Stimulated activated naive CD8-positive, alpha-beta T cell treated with anti-CD3 and anti-CD28 coated beads, Interleukin-15, Interleukin-2, amounts not matched to agents 100 U/mL and 50 U/mL, for 24 hours (primary cell): ENCODE data around the gene FABP1.

Experiments used
- ATAC-seq: fragments of 150-1000 bp; cut with Tn5 transposase; one replicate; pipeline ENCODE4 v1.10.0; 2021
- DNase-seq: peaks from one replicate; pipeline ENCODE4 v3.0.0; 2021

The FABP1 gene

GRCh38 chr2:88115825-88116518, 11.9 kb downstream of the FABP1 start:
- no peak for DNase-seq
- ATAC-seq: no peak

GRCh38 chr2:88114889-88115288, 13.0 kb downstream of the FABP1 start:
- DNase-seq (no peak), ATAC-seq (no peak)

- DNase-seq (no peak), ATAC-seq (no peak)
These were observed 14.8 kb downstream of the FABP1 start for GRCh38 chr2:88113069-88113468.

- ATAC-seq (no peak), DNase-seq (no peak)
These were observed 17.0 kb downstream of the FABP1 start for GRCh38 chr2:88110830-88111229.

- DNase-seq (no peak), ATAC-seq (no peak)
These were observed 19.1 kb downstream of the FABP1 start for GRCh38 chr2:88108796-88109195.

- ATAC-seq (no peak), DNase-seq (no peak)
These were observed 27.4 kb downstream of the FABP1 start for GRCh38 chr2:88100489-88100858.

- no peak for ATAC-seq
These were observed 27.9 kb downstream of the FABP1 start for GRCh38 chr2:88099798-88100488.

GRCh38 chr2:88098558-88098900, 29.3 kb downstream of the FABP1 start:
- ATAC-seq (no peak), DNase-seq (no peak)

More at GRCh38 chr2:88099798-88100488, 27.9 kb downstream of the FABP1 start:
- DNase-seq: no peak

DNA sequence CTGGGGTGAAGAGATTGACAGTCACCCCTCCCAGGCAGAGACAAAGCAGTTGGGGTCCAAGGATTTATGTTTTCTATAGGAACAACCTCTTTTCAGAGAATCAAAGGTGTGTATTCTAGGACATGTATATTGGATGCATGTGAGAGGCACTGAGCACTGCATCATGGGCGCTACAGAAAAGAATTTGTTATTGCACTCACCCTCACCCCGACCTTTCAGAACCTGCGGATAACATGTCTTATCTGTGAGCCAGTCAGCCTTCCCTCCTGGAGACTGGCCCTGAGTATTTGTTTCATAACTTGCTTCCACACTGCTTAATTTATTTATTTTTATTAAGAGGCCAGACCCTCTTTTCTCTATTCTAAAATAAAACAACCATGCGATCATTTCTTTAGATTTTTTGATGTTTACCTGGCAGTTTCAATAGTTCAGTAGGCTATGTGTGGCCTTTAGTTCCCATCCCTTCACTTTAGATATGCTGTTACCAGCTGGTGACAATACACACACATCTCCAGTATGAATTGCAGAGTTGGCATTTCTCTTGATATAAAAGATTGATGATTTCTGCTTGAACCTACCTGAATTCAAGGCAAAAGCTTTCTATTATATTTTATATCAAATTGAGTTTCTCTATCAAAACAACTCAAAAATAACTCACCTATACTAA, 29.8 kb downstream of the FABP1 start:
- no peak for ATAC-seq

DNA sequence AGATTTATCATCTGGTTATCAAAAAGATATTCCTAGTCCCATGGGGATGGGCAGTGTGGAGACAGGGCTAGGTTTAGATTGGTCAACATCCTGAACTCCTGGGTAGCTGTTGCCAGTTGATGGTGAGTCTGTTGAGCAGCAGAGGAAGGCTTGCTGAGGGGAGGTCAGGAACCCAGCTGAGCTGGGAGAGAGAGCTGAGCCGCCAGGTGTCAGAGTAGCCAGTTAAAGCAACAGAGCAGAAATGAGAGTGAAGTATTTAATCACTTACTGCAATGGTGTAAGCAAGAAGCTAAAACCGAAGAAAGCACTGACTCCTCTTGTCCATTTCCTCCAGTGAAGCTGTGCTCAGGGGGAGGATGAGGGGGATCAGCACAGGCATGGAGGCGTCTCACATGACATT, 30.7 kb downstream of the FABP1 start:
- DNase-seq (no peak), ATAC-seq (no peak)

More for the DNA sequence above, 29.8 kb downstream of the FABP1 start:
- no peak for DNase-seq

DNA sequence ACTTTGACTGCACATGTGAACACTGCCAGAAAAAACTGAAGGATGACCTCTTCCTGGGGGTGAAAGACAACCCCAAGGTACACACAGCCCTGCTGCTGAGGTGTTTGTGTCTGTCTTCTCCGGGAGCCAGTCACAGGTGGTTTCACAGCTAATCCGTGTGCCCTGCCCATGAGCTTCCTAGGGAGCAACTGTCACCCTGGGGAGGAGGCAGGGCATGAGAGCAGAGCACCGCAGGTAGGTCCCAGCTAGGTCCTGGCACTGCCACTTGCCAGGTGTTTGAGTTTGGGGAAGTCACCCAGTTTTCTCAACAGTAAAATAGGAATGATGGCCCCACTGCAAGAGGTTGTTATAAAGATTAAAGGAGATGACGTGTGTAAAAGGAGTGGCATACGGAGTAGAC, 31.2 kb downstream of the FABP1 start:
- ATAC-seq (no peak), DNase-seq (no peak)

DNA sequence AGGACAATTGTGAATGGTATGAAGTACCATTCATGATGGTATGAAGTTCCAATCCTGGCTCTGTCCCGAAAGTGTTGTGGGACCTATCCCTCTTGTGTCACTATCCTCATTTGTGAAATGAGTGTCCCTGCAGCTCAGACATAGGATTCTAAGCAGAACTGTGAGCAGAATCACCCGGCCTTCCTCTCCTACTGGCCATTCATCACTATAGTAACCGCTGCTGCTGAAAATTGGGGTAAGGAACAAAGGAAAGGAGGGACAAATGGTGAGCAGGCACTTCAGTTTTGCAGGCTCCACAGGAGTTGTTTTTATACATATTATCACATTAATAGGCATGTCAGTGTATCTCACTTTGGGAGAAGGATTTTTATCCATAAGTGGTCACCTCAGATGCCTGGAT, 32.8 kb downstream of the FABP1 start:
- ATAC-seq (no peak), DNase-seq (no peak)

GRCh38 chr2:88092773-88093172, 35.1 kb downstream of the FABP1 start:
- DNase-seq: no peak
- no peak for ATAC-seq

GRCh38 chr2:88091943-88092342, 35.9 kb downstream of the FABP1 start:
- no peak for DNase-seq
- ATAC-seq: no peak

DNA sequence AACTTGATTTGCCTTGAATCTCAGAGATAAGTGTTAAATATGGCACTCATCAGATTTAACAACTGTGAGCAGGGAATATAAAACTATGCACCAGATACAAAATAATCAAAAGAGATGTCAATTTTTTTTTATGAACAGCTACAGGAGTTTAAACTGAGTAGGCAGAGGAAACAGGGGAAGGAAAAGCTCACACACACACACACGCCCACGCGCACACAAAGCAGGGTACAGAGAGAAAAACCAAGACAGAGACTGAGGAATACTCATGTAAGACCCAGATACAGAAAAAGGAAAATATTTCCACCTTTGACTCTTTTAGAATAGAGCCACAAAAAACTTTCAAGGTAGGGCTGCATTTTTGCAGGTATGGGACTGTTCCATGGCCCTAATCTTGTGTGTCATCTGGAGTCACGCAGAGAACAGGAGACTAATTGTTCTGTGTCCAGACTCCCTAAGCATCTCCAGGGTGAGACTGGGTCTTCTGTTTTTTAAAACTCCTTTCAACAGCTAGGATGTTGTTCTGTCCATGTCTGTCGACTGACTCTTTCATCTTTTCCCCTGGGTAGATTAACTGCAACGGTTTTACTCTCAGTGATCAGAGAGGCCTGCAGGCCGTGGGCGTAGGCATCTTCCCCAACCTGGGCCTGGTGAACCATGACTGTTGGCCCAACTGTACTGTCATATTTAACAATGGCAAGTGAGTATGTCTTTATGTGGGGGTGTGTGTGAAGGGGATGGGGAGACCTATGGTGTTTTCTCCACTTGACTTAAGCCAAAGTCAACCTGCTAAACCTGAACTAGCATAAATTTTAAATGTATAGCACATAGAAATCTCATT, 37.2 kb downstream of the FABP1 start:
- DNase-seq (peak; percentile 20), ATAC-seq (peak; percentile 71)

DNA sequence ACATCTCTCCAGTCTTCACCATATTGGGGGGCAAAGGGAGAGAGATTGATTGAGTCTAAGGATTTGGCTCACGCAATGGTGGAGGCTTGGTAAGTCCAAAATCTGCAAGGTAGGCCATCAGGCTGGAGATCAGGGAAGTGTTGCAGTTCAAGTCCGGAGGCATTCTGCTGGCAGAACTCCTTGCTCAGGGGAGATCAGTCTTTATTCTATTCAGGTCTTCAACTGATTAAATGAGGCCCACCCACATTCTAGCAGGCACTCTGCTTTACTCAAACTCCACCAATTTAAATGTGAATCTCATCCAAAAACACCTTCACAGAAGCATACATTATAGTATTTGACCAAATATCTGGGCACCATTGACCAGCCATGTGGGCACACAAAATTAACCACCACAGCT, 38.9 kb downstream of the FABP1 start:
- ATAC-seq (no peak), DNase-seq (no peak)

- ATAC-seq (no peak), DNase-seq (no peak)
These were observed 40.1 kb downstream of the FABP1 start for GRCh38 chr2:88087763-88088162.

DNA sequence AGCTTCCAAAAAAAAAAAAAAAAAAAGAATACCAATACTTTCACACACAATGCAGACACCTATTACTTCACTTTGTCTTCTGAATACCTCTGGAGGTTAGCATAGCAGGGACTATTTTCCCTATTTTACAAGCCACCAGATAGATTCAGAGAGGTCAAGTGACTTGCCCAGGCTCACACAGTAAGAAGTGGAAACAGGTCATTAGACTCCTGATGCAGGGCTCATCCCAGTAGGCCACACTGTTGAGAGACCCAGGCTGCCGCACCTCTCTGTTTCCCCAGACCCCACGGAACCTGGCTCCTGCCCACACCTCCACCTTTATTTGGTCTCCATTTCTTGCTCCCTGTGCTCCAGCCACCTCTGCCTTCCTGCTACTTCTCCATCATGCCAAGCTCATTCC, 40.8 kb downstream of the FABP1 start:
- DNase-seq: no peak
- no peak for ATAC-seq

DNA sequence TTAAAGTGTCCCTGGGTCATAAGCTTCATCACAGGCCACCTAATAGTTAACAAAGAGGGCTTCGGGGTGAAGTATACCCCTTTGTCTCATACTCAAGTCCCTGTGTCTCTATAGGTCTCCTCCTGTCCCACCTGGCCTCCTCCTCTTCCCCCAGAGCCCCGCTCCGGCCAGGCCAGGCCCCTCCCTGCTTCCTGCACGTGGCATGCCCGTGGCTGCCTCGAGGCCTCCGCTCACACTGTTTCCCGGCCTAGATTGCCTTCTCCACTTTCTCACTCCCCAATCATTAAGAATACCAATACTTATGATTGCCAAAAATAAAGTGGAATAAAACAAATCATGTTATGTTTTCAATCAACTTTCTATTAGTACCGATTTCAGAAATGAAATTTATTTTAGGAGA, 41.5 kb downstream of the FABP1 start:
- DNase-seq (no peak), ATAC-seq (no peak)

DNA sequence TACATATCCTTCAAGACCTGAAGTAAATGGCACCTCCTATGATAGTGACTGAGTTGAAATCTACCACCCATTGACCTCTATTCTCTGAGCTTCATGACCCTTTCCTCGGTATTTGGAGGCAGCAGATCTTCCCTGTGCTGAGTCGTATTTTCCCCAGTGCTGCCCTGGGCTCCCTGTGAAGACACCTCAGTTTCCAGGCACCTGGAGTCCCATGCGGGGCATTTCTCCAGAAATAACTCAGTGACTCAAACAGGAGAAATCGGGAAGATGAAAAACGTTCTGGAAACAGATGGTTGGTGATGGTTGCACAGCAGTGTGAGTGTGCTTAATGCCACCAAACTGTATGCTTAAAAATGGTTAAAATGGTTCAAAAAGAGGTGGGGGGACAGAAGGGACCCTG, 42.3 kb downstream of the FABP1 start:
- DNase-seq: no peak
- ATAC-seq: no peak

- DNase-seq (no peak), ATAC-seq (no peak)
These were observed 42.8 kb downstream of the FABP1 start for GRCh38 chr2:88085099-88085498.

DNA sequence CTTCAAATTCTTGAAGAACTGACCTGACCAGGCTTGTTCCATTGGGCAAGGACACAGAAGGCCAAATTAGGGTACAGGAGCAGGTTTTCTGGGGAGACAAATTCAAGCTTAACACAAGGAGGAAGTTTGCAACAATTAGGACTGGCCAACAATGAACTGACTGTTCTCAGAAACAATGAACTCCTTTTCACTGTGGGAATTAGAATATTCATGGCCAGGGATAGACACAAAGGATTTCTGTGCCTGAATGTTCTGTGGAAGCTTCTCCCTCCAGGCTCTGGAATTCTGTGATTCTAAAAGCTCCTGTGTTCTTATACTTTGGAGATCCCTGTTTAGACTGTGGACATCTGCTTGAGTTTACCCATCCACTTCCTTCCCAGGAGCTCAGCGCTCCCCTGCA, 45.1 kb downstream of the FABP1 start:
- no peak for DNase-seq
- ATAC-seq: no peak
